Measurements from ENCODE around the gene SGCA.

The SGCA gene

DNA sequence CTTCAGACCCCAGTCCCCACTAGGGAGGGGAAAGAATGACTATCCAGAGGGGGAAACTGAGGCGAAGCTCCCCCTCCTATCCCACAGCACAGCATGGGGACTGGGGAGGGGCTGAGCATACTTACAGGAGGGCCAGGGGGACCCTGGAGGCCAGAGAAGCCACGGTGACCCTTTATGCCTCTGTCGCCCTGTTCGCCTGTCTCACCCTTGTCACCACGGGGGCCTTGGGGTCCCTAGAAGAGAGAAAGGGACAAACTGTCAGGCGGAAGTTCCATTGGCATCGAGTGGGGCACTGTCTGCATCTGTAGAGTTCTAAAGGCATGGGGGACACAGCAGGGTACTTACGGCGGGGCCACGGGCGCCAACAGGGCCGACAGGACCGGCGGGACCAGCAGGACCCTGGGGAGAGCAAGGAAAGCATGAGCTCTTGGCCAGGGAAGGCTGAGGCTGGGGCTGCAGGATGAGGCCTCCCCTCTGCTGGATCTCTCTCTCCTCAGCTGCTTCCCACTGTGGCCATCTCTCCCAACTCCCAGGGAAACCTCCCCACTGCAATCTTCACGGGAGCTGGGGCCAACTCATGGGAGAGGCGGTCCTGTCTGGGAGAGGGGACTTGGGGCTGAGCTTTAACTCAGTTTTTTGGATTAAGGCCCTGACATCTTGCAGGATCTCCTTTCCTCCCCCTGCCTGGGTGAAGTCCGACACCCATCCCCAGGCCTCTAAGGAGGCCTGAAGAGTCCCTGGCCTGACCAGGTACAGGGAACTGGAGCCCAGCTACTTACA is 22.1 kb downstream of the SGCA start:
- Histone ChIP-seq H3K4me3 (ENCODE audit: low read depth in 1 of 5, low read length in 5 of 5) (no peak overlapping the region), H3K36me3 (ENCODE audit: control insufficient read depth in 5 of 5, insufficient read depth in 5 of 5, low read length in 5 of 5) (peaks cover 0 to 25% (median 13%) of the 10 kb centered on the region in 5 donors), H3K4me1 (ENCODE audit: control insufficient read depth in 5 of 5, insufficient read depth in 5 of 5, low read length in 5 of 5) (peaks cover 0 to 15% (median 10%) of the 10 kb centered on the region in 5 donors), H3K27me3 (ENCODE audit: control insufficient read depth in 5 of 5, insufficient read depth in 4 of 5, low read length in 5 of 5) (peaks cover 25 to 49% (median 30%) of the 10 kb centered on the region in 5 donors), H3K9ac (ENCODE audit: low read length in 5 of 5) (no peak overlapping the region), H3K9me3 (ENCODE audit: control insufficient read depth in 5 of 5, low read length in 5 of 5) (no peaks in the 10 kb centered on the region), H3K27ac (ENCODE audit: low read depth, low read length) (no peak overlapping the region)

GRCh38 chr17:50188531-50188920 is 22.7 kb downstream of the SGCA start:
- H3K9ac ChIP-seq (ENCODE audit: low read length in 5 of 5), result no peak overlapping the region
- no peak overlapping the region for H3K4me3 ChIP-seq (ENCODE audit: low read depth in 1 of 5, low read length in 5 of 5)
- H3K27ac ChIP-seq (ENCODE audit: low read depth, low read length), result no peak overlapping the region

DNA sequence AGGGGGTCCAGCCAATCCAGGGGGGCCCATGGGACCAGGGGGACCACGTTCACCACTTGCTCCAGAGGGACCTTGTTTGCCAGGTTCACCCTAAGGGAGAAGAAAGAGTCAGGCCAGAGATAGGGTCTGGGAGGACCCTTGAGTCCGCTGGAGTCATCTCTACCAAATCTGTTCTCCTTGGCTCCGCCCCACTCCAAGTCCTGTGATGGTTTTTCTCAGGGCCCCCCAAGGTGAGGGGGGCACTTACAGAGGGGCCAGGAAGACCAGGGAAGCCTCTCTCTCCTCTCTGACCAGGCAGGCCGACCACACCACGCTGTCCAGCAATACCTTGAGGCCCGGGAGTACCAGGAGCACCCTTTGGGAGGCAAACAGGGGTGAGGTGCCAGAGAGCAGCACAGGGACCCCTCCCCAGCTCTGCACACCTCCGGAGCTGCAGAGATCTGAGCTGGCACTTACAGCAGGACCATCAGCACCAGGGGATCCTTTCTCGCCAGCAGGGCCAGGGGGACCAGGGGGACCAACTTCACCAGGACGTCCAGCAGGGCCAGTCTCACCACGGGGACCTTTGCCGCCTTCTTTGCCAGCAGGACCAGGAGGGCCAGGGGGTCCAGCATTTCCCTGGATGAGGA is 23.2 kb downstream of the SGCA start:
- peaks cover 0 to 31% (median 16%) of the 10 kb centered on the region in 5 donors for H3K36me3 ChIP-seq (ENCODE audit: control insufficient read depth in 5 of 5, insufficient read depth in 5 of 5, low read length in 5 of 5)
- H3K27me3 ChIP-seq (ENCODE audit: control insufficient read depth in 5 of 5, insufficient read depth in 4 of 5, low read length in 5 of 5), result peaks cover 26 to 47% (median 31%) of the 10 kb centered on the region in 5 donors
- no peak overlapping the region for H3K4me3 ChIP-seq (ENCODE audit: low read depth in 1 of 5, low read length in 5 of 5)
- peaks cover 0 to 9% (median 6%) of the 10 kb centered on the region in 5 donors for H3K4me1 ChIP-seq (ENCODE audit: control insufficient read depth in 5 of 5, insufficient read depth in 5 of 5, low read length in 5 of 5)
- no peaks in the 10 kb centered on the region for H3K9me3 ChIP-seq (ENCODE audit: control insufficient read depth in 5 of 5, low read length in 5 of 5)
- H3K27ac ChIP-seq (ENCODE audit: low read depth, low read length), result no peak overlapping the region
- no peak overlapping the region for H3K9ac ChIP-seq (ENCODE audit: low read length in 5 of 5)

More at GRCh38 chr17:50188531-50188920, 22.7 kb downstream of the SGCA start:
- Histone ChIP-seq H3K4me1 (ENCODE audit: control insufficient read depth in 5 of 5, insufficient read depth in 5 of 5, low read length in 5 of 5) (peaks cover 0 to 14% (median 8%) of the 10 kb centered on the region in 5 donors), H3K9me3 (ENCODE audit: control insufficient read depth in 5 of 5, low read length in 5 of 5) (no peaks in the 10 kb centered on the region), H3K36me3 (ENCODE audit: control insufficient read depth in 5 of 5, insufficient read depth in 5 of 5, low read length in 5 of 5) (peaks cover 0 to 26% (median 16%) of the 10 kb centered on the region in 5 donors), H3K27me3 (ENCODE audit: control insufficient read depth in 5 of 5, insufficient read depth in 4 of 5, low read length in 5 of 5) (peaks cover 24 to 45% (median 30%) of the 10 kb centered on the region in 5 donors)

DNA sequence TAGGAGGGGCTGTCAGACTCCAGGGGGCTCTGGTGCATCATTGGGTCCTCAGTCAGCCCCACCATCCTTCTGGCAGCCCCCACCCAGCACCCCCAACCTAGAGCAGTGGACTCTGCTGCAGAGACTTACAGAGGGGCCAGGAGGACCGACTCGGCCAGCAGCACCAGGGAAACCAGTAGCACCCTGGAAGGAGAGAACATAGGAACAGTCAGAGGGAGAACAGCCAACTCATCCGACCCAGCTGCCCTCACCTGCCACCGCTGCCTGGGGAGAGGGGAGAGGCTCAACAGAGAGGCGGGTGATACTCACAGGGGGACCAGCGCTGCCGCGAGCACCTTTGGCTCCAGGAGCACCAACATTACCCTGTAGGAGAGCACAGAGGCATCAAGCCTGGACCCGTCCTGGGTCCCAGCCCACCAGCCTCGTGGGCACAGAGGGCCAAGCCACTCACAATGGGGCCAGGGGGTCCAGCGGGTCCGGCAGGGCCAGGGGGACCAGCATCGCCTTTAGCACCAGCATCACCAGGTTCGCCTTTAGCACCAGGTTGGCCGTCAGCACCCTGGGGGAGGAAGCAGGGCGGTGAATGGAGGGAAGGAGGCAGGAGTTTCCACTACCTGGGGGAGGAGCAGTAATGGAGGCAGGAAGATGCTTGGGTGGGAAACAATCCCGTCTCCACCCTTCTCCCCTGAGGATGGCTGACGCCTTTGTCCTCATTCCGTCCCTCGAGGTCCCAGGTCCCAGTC is 23.9 kb downstream of the SGCA start:
- no peak overlapping the region for H3K4me3 ChIP-seq (ENCODE audit: low read depth in 1 of 5, low read length in 5 of 5)
- H3K9ac ChIP-seq (ENCODE audit: low read length in 5 of 5), result no peak overlapping the region
- H3K9me3 ChIP-seq (ENCODE audit: control insufficient read depth in 5 of 5, low read length in 5 of 5), result no peaks in the 10 kb centered on the region
- peaks cover 27 to 51% (median 37%) of the 10 kb centered on the region in 5 donors for H3K27me3 ChIP-seq (ENCODE audit: control insufficient read depth in 5 of 5, insufficient read depth in 4 of 5, low read length in 5 of 5)
- H3K4me1 ChIP-seq (ENCODE audit: control insufficient read depth in 5 of 5, insufficient read depth in 5 of 5, low read length in 5 of 5), result peaks cover 0 to 4% (median 3%) of the 10 kb centered on the region in 5 donors
- H3K27ac ChIP-seq (ENCODE audit: low read depth, low read length), result no peak overlapping the region
- H3K36me3 ChIP-seq (ENCODE audit: control insufficient read depth in 5 of 5, insufficient read depth in 5 of 5, low read length in 5 of 5), result peaks cover 0 to 37% (median 19%) of the 10 kb centered on the region in 5 donors

GRCh38 chr17:50190293-50190602 is 24.4 kb downstream of the SGCA start:
- Histone ChIP-seq H3K4me3 (ENCODE audit: low read depth in 1 of 5, low read length in 5 of 5) (no peak overlapping the region), H3K36me3 (ENCODE audit: control insufficient read depth in 5 of 5, insufficient read depth in 5 of 5, low read length in 5 of 5) (peaks cover 0 to 42% (median 20%) of the 10 kb centered on the region in 5 donors), H3K9ac (ENCODE audit: low read length in 5 of 5) (no peak overlapping the region), H3K27me3 (ENCODE audit: control insufficient read depth in 5 of 5, insufficient read depth in 4 of 5, low read length in 5 of 5) (peaks cover 28 to 51% (median 41%) of the 10 kb centered on the region in 5 donors), H3K9me3 (ENCODE audit: control insufficient read depth in 5 of 5, low read length in 5 of 5) (no peaks in the 10 kb centered on the region), H3K27ac (ENCODE audit: low read depth, low read length) (no peak overlapping the region), H3K4me1 (ENCODE audit: control insufficient read depth in 5 of 5, insufficient read depth in 5 of 5, low read length in 5 of 5) (peaks cover 0 to 4% (median 0%) of the 10 kb centered on the region in 5 donors)

- peaks cover 0 to 46% (median 24%) of the 10 kb centered on the region in 5 donors for H3K36me3 ChIP-seq (ENCODE audit: control insufficient read depth in 5 of 5, insufficient read depth in 5 of 5, low read length in 5 of 5)
- H3K9ac ChIP-seq (ENCODE audit: low read length in 5 of 5), result no peak overlapping the region
- H3K9me3 ChIP-seq (ENCODE audit: control insufficient read depth in 5 of 5, low read length in 5 of 5), result no peaks in the 10 kb centered on the region
- no peak overlapping the region for H3K4me3 ChIP-seq (ENCODE audit: low read depth in 1 of 5, low read length in 5 of 5)
- no peak overlapping the region for H3K27ac ChIP-seq (ENCODE audit: low read depth, low read length)
- H3K4me1 ChIP-seq (ENCODE audit: control insufficient read depth in 5 of 5, insufficient read depth in 5 of 5, low read length in 5 of 5), result peaks cover 0 to 5% (median 0%) of the 10 kb centered on the region in 5 donors
- peaks cover 28 to 48% (median 39%) of the 10 kb centered on the region in 5 donors for H3K27me3 ChIP-seq (ENCODE audit: control insufficient read depth in 5 of 5, insufficient read depth in 4 of 5, low read length in 5 of 5)
Observed at GRCh38 chr17:50190603-50191358, 25.0 kb downstream of the SGCA start.

GRCh38 chr17:50191359-50192143 is 25.7 kb downstream of the SGCA start:
- no peak overlapping the region for H3K27ac ChIP-seq (ENCODE audit: low read depth, low read length)
- H3K4me1 ChIP-seq (ENCODE audit: control insufficient read depth in 5 of 5, insufficient read depth in 5 of 5, low read length in 5 of 5), result peaks cover 0 to 5% (median 0%) of the 10 kb centered on the region in 5 donors
- no peaks in the 10 kb centered on the region for H3K9me3 ChIP-seq (ENCODE audit: control insufficient read depth in 5 of 5, low read length in 5 of 5)
- H3K27me3 ChIP-seq (ENCODE audit: control insufficient read depth in 5 of 5, insufficient read depth in 4 of 5, low read length in 5 of 5), result peaks cover 22 to 43% (median 35%) of the 10 kb centered on the region in 5 donors
- H3K4me3 ChIP-seq (ENCODE audit: low read depth in 1 of 5, low read length in 5 of 5), result no peak overlapping the region
- H3K9ac ChIP-seq (ENCODE audit: low read length in 5 of 5), result no peak overlapping the region
- H3K36me3 ChIP-seq (ENCODE audit: control insufficient read depth in 5 of 5, insufficient read depth in 5 of 5, low read length in 5 of 5), result peaks cover 0 to 47% (median 20%) of the 10 kb centered on the region in 5 donors

DNA sequence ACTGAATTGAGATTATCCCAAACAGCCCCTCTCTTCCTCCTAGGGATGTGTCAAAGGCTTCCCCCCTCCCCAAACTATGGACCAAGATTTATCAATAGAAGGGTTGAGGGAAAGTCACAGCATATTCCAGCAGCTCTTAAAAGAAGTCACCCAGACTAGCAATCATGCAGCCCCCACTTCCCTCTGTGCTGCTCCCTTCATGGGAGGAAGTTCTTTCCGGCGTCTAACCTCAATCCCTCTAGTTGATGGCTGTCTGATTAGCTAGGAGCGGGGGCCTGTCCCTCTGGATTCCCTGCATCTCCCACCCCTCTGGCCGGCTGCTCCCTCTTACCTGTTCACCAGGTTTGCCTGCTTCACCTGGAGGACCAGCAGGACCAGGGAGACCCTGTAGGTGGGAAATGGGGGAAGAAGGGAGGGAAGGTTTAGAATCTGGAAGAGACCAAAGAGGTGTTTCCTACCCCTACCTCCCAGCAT is 26.4 kb downstream of the SGCA start:
- Histone ChIP-seq H3K4me3 (ENCODE audit: low read depth in 1 of 5, low read length in 5 of 5) (no peak overlapping the region), H3K27ac (ENCODE audit: low read depth, low read length) (no peak overlapping the region), H3K27me3 (ENCODE audit: control insufficient read depth in 5 of 5, insufficient read depth in 4 of 5, low read length in 5 of 5) (peaks cover 19 to 41% (median 33%) of the 10 kb centered on the region in 5 donors), H3K9me3 (ENCODE audit: control insufficient read depth in 5 of 5, low read length in 5 of 5) (no peaks in the 10 kb centered on the region), H3K36me3 (ENCODE audit: control insufficient read depth in 5 of 5, insufficient read depth in 5 of 5, low read length in 5 of 5) (peaks cover 0 to 50% (median 17%) of the 10 kb centered on the region in 5 donors), H3K4me1 (ENCODE audit: control insufficient read depth in 5 of 5, insufficient read depth in 5 of 5, low read length in 5 of 5) (peaks cover 0 to 6% (median 0%) of the 10 kb centered on the region in 5 donors), H3K9ac (ENCODE audit: low read length in 5 of 5) (no peak overlapping the region)

Measured in subcutaneous abdominal adipose tissue (tissue), 5 donors.